Stimulated activated CD8-positive, alpha-beta memory T cell treated with anti-CD3 and anti-CD28 coated beads, Interleukin-4, amount 100 ng/mL, for 48 hours (primary cell): ENCODE data around the gene KIRREL2.
"Not testable (repeated sequence)": the region's sequence is repeated elsewhere in the genome, so short reads cannot be mapped to it uniquely, and the experiment has no call there.

Experiments used
- DNase-seq: peaks from one replicate; pipeline ENCODE4 v3.0.0-alpha.2; 2020

KIRREL2 gene

DNA sequence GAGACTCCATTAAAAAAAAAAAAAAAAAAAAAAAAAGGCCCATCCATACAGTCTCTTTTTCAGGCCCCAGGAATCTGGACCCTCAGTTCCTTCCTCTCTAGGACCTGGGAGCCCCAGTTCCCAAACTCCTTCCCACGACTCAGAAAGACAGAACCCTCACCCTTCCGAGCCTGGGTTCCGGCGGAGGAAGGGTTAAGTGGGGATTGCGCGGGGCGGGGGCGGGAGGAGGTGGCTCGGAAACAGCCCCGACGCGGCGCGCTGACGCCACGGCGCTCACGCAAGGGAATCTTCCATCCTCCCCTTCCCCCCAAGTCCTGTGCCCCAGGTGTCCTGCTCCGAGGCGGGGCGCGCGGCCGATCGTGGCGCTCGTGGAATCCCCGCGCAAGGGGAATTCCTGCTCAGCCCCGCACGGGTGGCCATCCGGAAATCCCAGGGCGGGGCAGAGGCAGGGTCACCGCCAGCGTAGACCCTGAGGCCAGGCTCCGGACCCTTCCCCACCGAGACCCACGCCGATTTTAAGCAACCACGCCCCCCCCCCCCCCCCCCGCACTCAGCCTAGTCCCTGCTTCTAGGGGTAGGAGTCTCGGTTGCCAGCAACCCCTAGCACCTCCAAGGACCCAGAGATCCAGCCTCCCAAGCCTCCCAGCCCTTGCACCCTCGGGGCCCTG, 43.0 kb downstream of the KIRREL2 start:
- peak; percentile 90 for DNase-seq

DNA sequence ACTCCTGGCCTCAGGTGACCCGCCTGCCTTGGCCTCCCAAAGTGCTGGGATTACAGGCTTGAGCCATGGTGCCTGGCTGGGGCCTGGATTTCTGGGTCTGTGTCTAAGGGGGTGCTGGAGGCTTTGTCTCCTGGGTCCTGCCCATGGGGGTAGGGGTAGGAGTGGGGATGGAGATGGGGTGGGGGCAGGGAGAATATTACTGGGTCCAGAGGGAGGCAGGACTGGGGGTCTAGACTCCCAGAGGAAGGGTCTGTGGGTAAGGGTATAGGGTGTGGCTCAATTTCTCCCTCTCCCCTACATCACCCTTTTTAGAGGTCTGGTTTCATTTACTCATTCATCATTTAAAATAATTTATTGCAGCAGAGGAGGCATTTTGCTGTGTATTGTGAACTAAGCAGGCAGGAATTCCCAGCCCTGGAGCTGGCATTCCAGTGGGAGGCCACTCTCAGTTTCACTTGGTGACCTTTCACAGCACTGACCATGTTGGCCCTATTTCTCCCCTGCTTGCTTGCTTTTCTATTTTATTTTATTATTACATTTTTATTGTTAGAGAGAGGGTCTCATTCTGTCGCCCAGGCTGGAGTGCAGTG, 44.4 kb downstream of the KIRREL2 start:
- DNase-seq = no peak

DNA sequence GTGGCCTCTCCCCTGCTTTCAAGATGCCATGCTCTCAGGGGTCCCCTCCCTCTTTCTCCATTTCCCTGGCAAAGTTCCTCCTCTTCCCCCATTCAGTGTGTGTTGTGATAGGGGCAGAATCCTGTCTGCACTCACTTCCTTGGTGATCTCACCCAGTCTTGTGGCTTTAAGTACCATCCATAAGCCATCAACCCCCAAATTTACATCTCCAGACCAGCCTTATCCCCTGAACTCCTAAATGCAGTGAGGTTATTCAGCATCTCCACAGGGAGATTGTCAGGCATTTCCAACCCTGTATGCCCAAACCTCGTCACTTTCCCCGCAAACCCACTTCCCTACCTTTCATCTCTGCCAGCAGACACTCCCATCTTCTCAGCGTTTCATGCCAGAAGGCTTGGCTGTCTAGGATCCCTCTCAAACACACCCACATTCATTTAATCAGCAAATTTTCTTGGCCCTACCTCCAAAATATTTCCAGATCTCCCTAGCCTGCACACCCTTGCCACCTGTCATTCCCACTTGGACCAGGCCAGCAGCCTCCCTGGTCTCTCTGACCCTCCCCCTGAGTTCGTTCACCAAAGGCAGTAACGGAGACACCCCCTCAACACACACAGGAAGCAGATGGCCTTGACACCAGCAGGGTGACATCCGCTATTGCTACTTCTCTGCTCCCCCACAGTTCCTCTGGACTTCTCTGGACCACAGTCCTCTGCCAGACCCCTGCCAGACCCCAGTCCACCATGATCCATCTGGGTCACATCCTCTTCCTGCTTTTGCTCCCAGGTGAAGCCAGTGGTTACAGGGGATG, 45.3 kb downstream of the KIRREL2 start, which contains the start of gene HCST:
Gene HCST (plus strand): TSS at position 676 of the 808 bp plus-strand sequence. CDS start 65 bp downstream, at position 741.
- DNase-seq = peak; percentile 55

DNA sequence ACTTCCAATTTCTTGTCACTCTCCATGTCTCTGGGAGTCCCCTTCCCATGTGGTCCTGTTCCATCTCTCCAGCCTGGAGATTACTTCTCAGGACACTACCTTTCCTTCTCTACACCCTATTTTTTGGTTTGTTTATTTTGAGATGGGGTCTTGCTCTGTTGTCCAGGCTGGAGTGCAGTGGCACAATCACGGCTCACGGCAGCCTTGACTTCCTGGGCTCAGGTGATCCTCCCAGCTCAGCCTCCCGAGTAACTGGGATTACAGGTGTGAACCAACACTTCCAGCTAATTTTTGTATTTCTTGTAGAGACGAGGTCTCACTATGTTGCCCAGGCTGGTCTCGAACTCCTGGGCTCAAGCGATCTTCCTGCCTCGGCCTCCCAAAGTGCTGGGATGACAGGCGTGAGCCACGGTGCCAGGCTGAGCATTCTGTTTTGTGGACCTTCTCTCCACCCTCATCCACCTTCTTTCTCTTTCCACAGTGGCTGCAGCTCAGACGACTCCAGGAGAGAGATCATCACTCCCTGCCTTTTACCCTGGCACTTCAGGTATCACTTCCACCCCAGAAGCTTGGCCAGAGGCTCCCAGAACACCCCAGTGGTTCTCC, 46.3 kb downstream of the KIRREL2 start:
- no peak for DNase-seq

DNA sequence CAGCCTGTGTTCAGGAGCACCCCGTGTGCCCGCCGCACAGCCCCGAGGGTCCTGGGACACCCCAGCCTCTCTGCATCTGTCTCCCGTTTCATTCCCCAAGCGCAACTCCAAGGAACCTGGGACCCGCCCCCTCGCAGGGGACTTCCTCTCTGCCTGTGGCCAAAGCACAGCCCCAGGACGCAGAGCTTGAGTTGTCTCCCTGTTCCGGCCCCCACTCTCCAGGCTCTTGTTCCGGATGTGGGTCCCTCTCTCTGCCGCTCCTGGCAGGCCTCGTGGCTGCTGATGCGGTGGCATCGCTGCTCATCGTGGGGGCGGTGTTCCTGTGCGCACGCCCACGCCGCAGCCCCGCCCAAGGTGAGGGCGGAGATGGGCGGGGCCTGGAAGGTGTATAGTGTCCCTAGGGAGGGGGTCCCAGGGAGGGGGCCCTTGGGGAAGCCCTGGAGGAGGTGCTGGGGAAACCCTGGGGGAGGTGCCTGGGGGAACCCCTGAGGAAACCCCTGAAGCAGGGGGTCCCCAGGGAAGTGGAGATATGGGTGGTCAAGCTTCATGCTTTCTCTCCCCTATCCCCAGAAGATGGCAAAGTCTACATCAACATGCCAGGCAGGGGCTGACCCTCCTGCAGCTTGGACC, 47.0 kb downstream of the KIRREL2 start:
- peak; percentile 91 for DNase-seq

DNA sequence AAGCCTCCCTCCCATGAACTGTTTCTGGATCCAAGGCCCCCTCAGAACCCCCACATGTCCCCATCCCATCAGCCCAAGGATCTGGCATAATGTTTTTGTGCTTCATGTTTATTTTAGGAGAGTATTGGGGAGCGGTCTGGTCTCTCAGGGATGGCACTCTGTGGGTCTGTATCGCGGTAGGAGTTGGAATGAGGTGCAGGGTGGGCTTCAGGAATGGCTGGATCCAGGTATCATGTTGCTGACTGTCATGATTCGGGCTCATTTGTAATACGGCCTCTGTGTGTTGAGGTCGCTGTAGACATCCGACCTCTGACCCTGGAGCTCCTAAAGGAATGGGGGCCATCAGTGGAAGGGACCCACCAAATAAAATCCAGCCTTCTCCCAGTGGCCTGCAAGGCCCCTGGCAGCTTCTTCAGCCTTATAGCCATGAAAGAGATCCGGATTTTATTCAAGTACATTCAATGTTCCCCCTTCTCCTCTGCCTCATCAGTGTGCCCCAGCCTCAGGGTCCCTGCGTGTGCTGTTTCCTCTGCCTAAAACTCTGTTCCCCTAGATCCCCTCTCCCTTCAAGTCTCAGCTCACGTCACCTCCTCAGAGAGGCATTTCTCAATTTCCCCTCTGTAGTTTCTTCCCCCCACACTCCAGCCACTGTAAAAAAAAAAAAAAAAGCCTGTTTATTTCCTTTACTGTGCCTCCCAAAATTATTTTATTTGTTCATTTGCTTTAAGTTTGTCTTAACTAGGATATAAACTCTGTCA, 47.8 kb downstream of the KIRREL2 start:
- DNase-seq = no peak

DNA sequence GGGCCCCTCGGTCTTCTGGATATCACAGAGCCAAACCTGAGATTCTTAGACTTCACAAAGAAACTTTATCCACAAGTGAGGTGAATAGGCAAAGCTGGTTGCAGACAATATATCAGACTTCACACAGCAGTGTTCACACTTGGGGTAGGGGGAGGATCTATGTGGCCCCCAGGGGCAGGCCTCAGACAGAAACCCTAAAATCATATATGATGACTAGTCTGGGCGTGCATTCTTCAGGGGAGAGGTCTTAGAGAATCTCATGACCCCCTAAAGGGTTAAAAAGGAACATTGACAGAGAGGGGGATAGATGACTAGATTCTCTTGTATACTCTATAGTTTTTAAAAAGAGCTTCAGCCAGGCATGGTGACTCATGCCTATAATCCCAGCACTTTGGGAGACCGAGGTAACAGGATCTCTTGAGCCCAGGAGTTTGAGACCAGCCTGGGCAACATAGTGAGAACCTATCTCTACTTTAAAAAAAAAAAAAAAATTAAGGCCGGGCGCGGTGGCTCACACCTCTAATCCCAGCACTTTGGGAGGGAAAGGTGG, 48.5 kb downstream of the KIRREL2 start:
- no peak for DNase-seq

DNA sequence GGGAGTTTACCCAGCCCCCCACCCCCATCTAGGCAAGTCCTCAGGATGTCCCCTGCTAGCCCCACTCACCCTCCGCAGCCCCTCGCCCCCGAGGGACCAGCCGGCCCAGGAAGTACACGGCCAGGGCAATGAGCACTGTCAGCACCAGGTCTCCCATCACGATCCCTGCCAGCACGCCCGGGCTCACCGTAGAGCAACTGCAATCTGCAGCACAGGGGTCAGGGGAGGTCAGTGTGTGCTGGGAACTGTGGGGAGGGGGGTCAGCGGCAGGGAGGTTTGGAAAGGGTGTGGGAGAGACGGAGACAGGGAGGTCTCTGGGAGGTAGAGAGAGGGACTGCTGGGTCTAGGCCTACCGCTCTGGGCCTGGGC, 50.6 kb downstream of the KIRREL2 start:
- DNase-seq = no peak

DNA sequence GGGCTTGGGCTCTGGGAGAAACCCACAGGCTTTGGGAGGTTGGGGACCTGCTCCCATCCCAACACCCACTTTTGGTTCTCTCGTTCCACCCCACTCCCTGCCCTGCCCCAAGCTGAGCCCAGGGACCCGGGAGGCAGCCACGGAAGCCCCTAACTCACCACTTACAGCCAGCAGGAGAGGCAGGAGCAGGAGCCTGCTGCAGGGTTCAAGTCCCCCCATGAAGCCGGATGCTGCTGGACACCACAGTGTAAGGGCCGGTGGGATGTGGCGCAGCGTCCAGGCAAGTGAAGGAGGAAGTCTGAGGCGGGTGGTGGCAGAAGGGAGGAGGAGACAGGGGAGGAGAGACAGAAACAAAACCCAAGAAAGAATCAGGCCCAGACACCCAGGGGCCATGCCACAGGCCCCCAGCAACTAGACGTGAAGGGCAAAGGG, 51.3 kb downstream of the KIRREL2 start, which contains the start of gene TYROBP:
Gene TYROBP (minus strand): TSS at position 286 of the 432 bp plus-strand sequence. CDS start 67 bp downstream, at position 219.
- no peak for DNase-seq

DNA sequence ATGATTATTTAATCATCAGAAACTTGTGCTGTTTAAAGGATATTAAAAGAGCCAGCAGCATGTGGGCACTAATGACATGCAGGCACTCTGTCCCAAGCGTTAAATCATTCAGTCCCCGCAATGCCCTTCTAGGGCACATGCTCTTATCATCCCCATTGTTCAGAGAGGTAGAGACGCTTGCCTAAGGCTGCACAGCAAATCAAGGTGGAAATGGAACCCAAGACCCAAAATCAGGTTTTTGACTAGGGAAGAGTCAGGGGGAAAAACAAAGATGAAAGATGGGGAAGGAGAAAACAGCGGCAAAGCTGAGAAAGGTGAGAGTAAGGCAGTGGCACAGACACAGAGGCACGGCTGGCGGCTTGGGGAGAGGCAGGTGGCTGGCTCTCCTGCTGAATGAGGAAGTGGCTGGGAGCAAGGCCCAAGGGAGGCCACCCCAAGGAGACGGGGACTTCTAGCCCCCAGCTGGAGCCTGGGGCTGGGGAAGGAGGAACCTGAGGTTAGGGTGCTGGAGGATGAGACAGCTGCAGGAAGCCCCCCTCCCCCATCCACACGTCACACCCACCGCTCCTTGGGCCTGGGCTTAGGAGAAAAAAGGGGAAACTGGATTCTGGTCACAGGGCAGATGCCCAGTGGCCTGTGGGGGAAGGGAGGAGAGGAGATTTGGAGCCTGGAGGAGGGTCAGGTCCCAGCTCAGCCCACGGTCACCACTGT, 52.4 kb downstream of the KIRREL2 start:
- no peak for DNase-seq

DNA sequence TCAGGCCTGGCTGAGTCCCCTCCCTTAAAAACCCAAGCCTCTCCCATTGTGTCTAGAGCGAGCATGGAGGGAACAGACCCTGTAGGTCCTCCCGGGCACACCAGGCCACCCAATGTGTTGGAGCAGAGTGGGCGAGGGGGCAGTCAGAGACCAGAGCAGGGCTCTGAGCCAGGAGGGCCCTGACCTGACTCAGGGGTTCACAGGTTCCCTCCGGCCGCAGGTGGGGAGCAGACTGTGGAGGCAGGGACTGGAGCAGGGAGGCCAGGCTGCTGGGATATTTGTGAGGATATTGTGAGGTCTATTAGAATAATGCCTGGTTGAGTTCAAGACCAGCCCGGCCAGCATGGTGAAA, 52.9 kb downstream of the KIRREL2 start:
- no peak for DNase-seq

DNA sequence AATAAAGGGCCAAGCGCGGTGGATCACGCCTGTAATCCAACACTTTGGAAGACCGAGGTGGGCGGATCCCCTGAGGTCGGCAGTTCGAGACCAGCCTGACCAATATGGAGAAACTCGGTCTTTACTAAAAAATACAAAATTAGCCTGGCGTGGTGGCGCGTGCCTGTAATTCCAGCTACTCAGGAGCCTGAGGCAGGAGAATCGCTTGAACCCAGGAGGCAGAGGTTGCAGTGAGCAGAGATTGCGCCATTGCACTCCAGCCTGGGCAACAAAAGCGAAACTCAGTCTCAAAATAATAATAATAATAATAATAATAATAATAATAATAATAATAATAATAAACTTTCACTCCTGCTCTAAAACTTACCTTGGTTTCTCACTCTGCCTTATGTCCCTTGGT, 53.6 kb downstream of the KIRREL2 start:
- DNase-seq = not testable (repeated sequence)

DNA sequence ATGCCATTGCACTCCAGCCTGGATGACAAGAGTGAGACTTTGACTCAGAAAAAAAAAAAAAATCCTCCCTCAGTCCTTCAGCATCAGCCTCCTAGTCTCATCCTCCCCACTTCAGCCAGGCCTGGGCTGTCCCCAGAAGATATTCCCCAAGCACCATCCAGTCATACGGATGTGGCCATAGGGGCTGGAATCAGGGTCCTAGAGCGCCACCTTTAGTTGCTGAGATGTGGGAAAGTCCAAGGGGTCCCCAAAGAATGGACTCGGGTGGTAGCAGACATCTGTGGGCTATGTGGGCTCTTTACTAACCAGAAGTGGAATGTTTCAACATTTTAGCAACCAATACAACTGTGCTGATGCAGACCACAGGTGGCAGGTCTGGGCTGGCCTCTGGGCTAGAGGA, 54.5 kb downstream of the KIRREL2 start:
- no peak for DNase-seq

DNA sequence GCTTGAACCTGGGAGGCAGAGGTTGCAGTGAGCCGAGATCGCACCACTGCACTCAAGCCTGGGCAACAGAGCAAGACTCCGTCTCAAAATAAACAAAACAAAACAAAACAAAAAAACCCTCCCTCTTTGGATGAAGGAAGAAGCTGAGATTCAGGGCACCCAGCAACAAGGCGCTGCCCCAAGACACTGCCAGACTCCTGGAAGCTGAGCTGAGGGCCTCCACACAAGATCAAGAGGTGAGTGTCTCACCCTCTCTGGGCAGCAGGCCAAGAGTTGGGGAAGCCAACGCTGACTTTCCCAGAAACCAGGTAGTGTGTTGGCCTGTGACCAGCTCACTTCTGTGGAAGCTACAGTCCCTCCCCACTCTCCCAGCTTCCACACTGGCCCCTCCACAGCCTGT, 55.1 kb downstream of the KIRREL2 start:
- peak; percentile 57 for DNase-seq

DNA sequence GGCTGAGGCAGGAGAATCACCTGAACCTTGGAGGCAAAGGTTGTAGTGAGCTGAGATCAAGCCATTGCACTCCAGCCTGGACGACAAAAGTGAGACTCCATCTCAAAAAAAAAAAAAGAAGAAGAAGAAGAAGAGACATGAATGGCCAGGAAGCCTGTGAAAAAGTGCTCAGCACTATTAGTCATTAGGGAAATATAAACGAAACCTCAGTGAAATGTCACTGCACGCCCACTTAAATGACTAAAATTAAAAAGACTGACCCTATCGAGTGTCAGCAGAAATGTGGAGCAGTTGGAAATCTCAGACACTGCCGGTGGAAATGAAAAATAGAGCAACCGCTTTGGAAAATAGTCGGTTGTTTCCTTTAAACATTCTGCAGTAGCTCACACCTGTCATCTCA, 56.9 kb downstream of the KIRREL2 start:
- DNase-seq = no peak

DNA sequence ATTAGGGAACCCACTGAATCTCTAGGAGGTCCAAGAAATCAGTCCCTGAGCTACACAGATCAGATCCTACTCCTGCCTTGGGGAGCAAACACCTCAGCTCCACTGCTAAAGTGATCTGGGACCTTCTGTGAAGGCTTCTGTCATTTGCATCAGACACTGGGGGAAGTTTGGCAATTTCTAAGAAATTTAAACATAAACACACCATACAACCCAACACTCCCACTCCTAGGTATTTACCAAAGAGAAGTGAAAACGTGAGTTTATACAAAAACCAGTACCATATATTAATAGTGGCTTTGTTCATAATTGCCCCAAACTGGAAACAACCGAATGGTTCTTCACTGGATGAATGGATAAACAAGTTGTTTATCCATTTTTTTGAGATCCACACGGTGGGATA, 58.7 kb downstream of the KIRREL2 start:
- no peak for DNase-seq
